ENCODE measurements around the gene L3MBTL1. TPM values are rescaled to one million over a fixed set of nuclear protein-coding genes. Genes with fewer than 3 reads are reported as not detected.

L3MBTL1 gene
- polyA plus RNA-seq, 3 donors, result 0.31 to 9.0 (median 0.36) TPM

GRCh38 chr20:43543138-43543537 lies 35.6 kb downstream of the L3MBTL1 start:
- Histone ChIP-seq H3K36me3 (replicated peaks in 1 of 2; ENCODE audit: control insufficient read depth in 1 of 2, insufficient read depth in 2 of 2, low read length in 2 of 2) (peaks cover 0 to 14% of the 10 kb centered on the region in 2 donors), H3K9ac (ENCODE audit: insufficient read depth, low read length, poor library complexity, severe bottlenecking) (no peak overlapping the region), H3K9me3 (replicated peaks in 1 of 2; ENCODE audit: control insufficient read depth in 1 of 2, insufficient read depth in 1 of 2, low read length in 2 of 2) (no peaks in the 10 kb centered on the region), H3K4me2 (replicated peaks; ENCODE audit: extremely low read depth, low read length, poor library complexity, severe bottlenecking) (no peak overlapping the region), H3K4me3 (replicated peaks in 1 of 3; ENCODE audit: low read depth in 2 of 3, low read length in 3 of 3) (no peak overlapping the region), H3K27ac (ENCODE audit: low read depth in 1 of 2, low read length in 2 of 2) (no peak overlapping the region), H2AFZ (ENCODE audit: insufficient read depth, low read depth, low read length, poor library complexity, severe bottlenecking) (no peak overlapping the region), H4K20me1 (ENCODE audit: insufficient read depth, low read length) (no peaks in the 10 kb centered on the region), H3K27me3 (ENCODE audit: control insufficient read depth in 2 of 2, insufficient read depth in 2 of 2, low read length in 2 of 2) (no peaks in the 10 kb centered on the region), H3K4me1 (ENCODE audit: control insufficient read depth in 1 of 2, insufficient read depth in 2 of 2, low read length in 2 of 2) (peaks cover 2 to 3% of the 10 kb centered on the region in 2 donors), H3K79me2 (ENCODE audit: insufficient read depth, low read length) (no peaks in the 10 kb centered on the region)
- DNase-seq, result no peak
- Mint-ChIP-seq H3K4me3 (no peak overlapping the region), H3K36me3 (peaks cover 5 to 8% of the 10 kb centered on the region in 2 donors), H3K27me3 (ENCODE audit: low read depth in 3 of 3) (peaks cover 0 to 5% (median 0%) of the 10 kb centered on the region in 3 donors), H3K9me3 (peaks cover 0 to 12% (median 7%) of the 10 kb centered on the region in 7 donors), H3K4me1 (peaks cover 4% of the 10 kb centered on the region), H3K27ac (no peak overlapping the region)
- no peak for TF ChIP-seq CTCF (IDR thresholded peaks at IDR 0.05)
- intact Hi-C loops (cut with micrococcal nuclease), result no loop called here
- 100% methylated on average over 1 of the region's 5 CpGs for WGBS (ENCODE audit: insufficient coverage)

GRCh38 chr20:43544501-43544900 lies 37.0 kb downstream of the L3MBTL1 start:
- Histone ChIP-seq H3K27me3 (ENCODE audit: control insufficient read depth in 2 of 2, insufficient read depth in 2 of 2, low read length in 2 of 2) (no peaks in the 10 kb centered on the region), H3K79me2 (ENCODE audit: insufficient read depth, low read length) (no peaks in the 10 kb centered on the region), H2AFZ (ENCODE audit: insufficient read depth, low read depth, low read length, poor library complexity, severe bottlenecking) (no peak overlapping the region), H3K4me2 (replicated peaks; ENCODE audit: extremely low read depth, low read length, poor library complexity, severe bottlenecking) (no peak overlapping the region), H3K4me1 (ENCODE audit: control insufficient read depth in 1 of 2, insufficient read depth in 2 of 2, low read length in 2 of 2) (no peaks in the 10 kb centered on the region), H4K20me1 (ENCODE audit: insufficient read depth, low read length) (no peaks in the 10 kb centered on the region), H3K9ac (ENCODE audit: insufficient read depth, low read length, poor library complexity, severe bottlenecking) (no peak overlapping the region), H3K27ac (ENCODE audit: low read depth in 1 of 2, low read length in 2 of 2) (no peak overlapping the region), H3K4me3 (replicated peaks in 1 of 3; ENCODE audit: low read depth in 2 of 3, low read length in 3 of 3) (no peak overlapping the region), H3K36me3 (replicated peaks in 1 of 2; ENCODE audit: control insufficient read depth in 1 of 2, insufficient read depth in 2 of 2, low read length in 2 of 2) (peaks cover 0 to 14% of the 10 kb centered on the region in 2 donors), H3K9me3 (replicated peaks in 1 of 2; ENCODE audit: control insufficient read depth in 1 of 2, insufficient read depth in 1 of 2, low read length in 2 of 2) (no peaks in the 10 kb centered on the region)
- Mint-ChIP-seq H3K27me3 (ENCODE audit: low read depth in 3 of 3) (peaks cover 0 to 5% (median 0%) of the 10 kb centered on the region in 3 donors), H3K4me3 (no peak overlapping the region), H3K27ac (no peak overlapping the region), H3K36me3 (peaks cover 2 to 8% of the 10 kb centered on the region in 2 donors), H3K4me1 (no peaks in the 10 kb centered on the region), H3K9me3 (peaks cover 0 to 12% (median 7%) of the 10 kb centered on the region in 7 donors)
- DNase-seq, result no peak
- intact Hi-C loops (cut with micrococcal nuclease), result no loop called here
- WGBS (ENCODE audit: insufficient coverage), result 94% methylated on average over 7 of the region's 9 CpGs
- no peak for TF ChIP-seq CTCF (IDR thresholded peaks at IDR 0.05)
